CD4-positive, alpha-beta T cell treated with Interleukin-1 beta for 1 hour (primary cell): ENCODE results near the gene KLHL40.
A peak's percentile ranks its signal among the peaks of the same experiment; 100 is the strongest.

Experiments
- DNase-seq, 2 donors: peaks; one replicate each; pipeline ENCODE4 v3.0.0-alpha.2; 2020 to 2022

The KLHL40 gene, protein sequence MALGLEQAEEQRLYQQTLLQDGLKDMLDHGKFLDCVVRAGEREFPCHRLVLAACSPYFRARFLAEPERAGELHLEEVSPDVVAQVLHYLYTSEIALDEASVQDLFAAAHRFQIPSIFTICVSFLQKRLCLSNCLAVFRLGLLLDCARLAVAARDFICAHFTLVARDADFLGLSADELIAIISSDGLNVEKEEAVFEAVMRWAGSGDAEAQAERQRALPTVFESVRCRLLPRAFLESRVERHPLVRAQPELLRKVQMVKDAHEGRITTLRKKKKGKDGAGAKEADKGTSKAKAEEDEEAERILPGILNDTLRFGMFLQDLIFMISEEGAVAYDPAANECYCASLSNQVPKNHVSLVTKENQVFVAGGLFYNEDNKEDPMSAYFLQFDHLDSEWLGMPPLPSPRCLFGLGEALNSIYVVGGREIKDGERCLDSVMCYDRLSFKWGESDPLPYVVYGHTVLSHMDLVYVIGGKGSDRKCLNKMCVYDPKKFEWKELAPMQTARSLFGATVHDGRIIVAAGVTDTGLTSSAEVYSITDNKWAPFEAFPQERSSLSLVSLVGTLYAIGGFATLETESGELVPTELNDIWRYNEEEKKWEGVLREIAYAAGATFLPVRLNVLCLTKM

DNA sequence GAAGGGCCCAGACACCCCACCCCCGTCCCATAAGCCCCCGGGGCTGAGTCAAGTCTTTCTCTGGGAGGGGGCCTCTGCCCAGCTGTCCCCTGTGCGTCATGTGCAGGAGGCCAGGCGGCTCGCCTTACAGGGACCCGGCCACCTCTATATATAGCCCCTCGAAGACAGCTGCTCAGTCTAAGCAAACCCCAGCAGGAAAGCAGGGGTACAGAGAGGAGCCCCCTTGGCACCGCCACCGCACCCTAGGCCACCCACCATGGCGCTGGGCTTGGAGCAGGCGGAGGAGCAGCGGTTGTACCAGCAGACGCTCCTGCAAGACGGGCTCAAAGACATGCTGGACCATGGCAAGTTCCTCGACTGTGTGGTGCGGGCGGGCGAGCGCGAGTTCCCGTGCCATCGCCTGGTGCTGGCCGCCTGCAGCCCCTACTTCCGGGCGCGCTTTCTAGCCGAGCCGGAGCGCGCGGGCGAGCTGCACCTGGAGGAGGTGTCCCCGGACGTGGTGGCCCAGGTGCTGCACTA lies at the start of gene KLHL40:
TSS of gene KLHL40 (plus strand) at position 175 of the 519 bp plus-strand sequence. CDS start at position 257, 82 bp downstream.
- no peak for DNase-seq

DNA sequence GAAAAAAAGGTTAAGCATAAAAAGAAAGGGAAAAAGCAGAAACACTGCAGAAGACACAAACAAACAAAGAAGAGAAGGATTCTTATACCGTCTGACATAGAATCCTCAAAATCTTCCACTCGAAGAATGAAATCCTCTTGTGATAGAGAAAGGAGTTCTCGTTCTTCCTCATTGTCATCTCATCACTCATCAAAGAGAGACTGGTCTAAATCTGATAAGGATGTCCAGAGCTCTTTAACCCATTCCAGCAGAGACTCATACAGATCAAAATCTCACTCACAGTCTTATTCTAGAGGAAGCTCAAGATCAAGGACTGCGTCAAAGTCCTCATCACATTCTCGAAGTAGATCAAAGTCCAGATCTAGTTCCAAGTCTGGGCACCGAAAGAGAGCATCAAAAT lies 48.3 kb upstream of the KLHL40 start:
- DNase-seq, result no peak

DNA sequence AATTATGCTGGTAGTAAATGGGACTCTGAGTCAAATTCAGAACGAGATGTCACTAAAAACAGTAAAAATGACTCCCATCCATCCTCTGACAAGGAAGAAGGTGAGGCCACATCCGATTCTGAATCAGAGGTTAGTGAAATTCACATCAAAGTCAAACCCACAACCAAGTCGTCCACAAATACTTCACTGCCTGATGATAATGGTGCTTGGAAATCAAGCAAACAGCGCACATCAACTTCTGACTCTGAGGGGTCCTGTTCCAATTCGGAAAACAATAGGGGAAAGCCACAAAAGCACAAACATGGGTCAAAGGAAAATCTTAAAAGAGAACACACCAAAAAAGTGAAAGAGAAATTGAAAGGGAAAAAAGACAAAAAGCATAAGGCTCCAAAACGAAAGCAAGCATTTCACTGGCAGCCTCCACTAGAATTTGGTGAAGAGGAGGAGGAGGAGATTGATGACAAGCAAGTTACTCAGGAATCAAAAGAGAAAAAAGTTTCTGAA lies 46.9 kb upstream of the KLHL40 start:
- peak in 1 of 2 donors; percentile 62 for DNase-seq

DNA sequence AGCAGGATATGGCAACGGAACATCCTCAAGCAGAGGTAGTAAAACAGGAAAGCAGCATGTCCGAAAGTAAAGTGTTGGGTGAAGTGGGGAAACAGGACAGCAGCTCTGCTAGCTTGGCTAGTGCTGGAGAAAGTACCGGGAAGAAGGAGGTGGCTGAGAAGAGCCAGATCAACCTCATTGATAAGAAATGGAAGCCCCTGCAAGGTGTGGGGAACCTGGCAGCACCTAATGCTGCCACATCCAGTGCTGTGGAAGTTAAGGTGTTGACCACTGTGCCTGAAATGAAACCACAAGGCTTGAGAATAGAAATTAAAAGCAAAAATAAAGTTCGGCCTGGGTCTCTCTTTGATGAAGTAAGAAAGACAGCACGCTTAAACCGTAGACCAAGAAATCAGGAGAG lies 46.1 kb upstream of the KLHL40 start:
- DNase-seq, result peak in 1 of 2 donors; percentile 17

DNA sequence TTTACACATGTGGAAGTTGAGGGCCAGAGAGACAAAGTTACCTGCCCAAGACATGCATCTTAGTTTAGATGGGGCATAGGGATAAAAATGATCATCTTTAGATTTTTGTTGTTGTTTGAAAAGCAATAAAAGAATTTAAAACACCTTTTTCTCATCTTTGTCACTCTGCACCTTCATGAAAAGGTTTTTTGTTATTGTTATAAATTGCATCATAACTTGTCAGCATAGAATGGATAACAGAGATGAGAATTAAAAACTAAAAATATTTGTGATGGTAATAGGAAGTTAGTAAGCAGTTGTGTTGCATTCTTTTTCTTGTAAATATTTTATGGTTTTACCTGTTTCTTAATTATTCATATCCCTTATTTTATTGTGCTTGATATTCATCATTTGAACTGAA lies 45.2 kb upstream of the KLHL40 start:
- DNase-seq, result no peak

DNA sequence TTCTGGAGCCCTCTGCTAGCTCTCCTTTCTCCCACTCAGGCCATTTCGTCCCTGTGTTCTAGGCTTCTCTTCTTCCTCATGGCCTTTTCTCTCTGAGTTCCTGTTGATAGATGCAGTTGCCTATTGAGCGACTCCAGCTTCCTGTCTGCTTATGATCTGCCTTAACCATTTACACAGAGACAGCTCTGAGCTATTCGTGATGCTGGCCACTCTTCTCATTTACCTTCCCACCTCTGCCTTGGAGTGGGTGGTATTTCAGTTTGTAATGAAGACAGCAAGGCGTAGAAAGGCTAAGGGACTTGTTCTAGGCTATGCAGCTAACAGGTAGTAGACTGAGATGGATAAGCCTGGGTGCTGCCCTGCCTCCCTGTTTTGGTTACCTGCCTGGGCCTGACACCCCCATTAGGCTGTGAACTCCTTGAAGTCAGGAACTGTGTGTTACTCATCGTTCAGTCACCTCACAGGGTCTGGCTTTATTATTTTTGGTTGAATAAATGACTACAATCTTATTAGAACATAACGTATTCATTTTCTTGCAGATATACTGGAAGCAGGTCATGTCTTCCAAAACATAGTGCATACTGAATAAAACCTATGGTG lies 44.5 kb upstream of the KLHL40 start:
- DNase-seq, result no peak

DNA sequence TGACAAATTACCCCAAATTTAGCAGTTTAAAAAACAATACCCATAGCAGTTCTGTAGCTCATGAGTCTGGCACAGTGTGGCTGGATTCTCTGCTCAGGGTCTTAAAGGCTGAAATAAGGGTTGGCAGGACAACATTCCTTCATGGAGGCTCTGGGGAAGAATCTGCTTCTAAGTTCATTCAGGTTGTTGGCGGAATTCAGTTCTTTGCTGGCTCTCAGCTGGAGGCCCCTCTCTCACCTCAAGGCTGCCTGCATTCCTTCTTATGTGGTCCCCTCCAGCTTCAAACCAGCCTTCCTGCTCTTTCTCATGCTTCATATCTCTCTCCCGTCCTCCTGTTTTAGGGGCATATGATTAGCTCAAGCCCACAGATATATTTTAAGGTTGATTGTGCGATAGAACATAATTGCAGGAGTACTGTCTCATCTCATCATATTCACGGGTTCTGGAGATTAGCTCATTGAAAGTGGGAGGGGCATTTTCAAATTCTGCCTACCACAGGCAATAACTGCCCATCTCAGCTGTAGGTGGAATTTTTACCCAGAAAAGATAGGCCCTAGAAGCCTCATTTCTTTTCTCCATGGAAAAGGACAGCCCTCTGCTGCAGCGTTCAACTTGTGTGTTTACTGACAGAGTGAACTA lies 37.4 kb upstream of the KLHL40 start:
- no peak for DNase-seq

DNA sequence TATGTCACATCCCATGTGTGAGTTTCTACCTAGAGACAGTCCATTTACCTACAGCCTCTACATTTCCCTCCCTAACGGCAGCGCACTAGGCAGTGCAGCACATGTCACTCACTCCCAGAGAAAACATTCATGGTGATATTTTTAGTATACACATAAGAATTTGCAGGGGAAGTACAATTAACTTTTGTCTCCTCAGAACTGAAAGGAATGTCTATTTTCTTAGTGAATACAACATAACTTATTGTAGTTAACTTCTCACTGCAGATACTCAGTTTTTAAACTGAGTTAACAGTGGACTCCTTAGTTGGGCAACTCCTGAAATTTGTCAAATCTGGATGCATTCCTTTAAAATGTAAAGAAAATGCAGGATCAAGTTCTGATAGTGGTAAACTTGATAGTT lies 36.3 kb upstream of the KLHL40 start:
- no peak for DNase-seq

DNA sequence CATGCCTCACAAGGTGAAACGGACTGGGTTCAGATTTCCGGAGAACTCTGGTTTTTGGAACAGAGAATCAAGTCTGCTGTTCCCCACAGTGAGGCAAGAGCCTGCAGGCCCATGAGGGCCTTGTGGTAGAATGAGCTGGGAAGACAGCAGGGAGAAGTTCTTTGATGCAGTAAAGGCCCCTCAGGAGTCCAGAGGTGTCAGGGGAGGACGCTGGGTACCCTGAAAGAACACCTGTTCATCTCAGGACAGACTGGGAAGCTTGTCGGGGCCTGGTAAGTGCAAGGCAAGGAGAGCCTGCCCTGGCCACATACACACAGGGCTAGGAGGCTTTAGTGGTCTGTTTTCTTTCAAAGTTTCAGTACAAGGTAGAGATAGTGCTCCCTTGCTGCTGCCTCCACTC lies 35.6 kb upstream of the KLHL40 start:
- no peak for DNase-seq

DNA sequence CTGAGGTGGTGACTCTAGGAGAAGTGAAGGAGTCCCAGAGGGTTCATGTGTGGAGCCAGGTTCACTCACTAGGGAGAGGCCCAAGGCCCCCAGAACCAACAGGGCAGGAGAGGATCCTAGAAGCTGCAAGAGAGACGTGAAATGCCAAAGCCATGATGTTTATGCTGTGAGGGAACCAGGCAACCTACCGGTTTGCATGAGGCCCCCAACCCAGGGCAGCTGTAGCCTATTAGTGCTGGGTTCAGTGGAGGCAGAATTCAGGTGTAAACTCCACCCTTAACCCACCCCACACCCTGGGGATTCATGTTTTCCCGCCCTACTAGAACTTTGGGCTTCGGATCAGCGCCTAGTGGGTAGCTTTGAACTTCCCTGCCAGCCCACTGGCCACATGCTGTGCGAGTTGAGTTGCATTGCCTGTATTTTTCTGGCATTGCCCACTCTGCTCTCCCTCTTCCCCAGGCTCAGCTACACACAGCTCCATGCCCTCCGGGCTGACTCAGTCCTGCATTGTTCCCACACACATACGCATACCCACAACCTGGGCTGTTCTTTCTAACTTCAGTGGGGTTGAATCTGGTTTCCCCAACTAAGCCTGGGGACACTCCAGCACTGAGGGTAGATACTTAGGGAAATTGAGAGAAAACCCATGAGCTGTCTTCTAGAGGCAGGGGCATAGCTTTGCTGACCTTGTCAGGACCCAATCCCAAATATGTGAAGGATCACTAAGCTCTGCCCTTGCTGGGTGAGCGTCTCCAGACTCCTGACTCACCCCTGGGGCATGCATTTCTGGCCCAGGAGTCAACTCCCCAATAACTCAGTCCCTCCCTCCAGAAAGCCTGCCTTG lies 33.9 kb upstream of the KLHL40 start:
- no peak for DNase-seq

DNA sequence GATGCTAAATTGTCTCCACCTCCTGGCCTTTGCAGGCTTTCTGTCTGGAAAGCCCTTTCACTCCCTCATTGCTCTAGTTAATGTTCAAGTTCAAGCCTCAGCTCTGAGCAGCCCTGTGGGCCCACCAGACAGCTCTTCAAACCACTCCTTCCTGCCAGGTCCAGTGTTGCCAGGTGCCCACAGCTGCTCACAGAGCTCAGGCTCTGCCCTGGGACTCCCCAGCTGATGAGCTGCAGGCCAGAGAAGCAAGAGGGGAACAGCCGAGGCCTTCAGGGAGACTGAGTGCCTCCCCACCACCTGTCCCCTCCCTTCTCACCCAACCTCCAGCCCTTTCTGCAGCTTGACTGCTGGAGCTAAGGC lies 33.1 kb upstream of the KLHL40 start:
- no peak for DNase-seq

DNA sequence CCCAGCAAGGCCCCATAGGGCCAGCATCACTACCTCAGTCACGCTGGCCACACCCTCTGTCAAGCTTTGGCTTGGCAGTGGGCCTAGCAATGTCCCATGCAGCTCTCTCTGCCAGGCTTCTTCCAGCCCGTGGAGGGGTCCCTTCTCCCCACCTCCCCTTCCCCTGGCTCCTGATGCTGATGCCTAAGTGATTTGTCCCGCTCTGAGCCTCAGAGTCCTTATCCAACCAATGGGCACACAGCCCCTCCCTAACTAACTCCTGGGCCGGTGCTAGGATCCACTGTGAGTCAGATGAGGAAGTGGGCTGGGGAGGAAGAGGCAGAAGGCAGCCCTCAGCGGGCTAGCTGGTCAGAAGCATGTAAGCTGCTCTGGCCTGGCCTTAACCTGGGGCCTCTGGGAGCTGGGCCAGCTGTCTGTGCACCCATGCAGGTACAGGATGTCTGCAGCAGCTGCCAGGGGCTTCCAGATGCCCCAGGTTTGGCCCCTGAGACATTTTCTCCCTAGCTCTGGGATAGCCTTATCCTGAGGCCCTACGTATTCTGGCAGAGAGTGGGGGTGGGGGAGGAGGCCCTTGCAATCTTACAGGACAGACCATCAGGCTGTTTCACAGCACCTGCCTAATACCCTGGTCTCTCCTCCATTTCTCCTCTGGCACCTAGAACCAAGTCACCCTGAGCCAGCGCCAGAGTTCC lies 32.6 kb upstream of the KLHL40 start:
- peak in 1 of 2 donors; percentile 56 for DNase-seq

DNA sequence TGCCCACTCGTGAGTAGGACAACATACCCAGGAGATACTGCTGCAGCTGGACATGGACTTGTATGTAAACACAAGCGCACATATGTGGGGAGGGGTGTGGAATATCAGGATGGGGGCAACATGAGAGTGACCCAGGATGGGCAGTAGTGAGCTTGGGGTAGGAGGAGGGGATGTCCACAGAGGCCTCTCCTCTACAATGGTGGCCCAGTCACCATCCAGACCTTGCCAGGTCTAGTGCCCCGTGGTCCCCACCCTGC lies 32.1 kb upstream of the KLHL40 start:
- DNase-seq, result no peak

DNA sequence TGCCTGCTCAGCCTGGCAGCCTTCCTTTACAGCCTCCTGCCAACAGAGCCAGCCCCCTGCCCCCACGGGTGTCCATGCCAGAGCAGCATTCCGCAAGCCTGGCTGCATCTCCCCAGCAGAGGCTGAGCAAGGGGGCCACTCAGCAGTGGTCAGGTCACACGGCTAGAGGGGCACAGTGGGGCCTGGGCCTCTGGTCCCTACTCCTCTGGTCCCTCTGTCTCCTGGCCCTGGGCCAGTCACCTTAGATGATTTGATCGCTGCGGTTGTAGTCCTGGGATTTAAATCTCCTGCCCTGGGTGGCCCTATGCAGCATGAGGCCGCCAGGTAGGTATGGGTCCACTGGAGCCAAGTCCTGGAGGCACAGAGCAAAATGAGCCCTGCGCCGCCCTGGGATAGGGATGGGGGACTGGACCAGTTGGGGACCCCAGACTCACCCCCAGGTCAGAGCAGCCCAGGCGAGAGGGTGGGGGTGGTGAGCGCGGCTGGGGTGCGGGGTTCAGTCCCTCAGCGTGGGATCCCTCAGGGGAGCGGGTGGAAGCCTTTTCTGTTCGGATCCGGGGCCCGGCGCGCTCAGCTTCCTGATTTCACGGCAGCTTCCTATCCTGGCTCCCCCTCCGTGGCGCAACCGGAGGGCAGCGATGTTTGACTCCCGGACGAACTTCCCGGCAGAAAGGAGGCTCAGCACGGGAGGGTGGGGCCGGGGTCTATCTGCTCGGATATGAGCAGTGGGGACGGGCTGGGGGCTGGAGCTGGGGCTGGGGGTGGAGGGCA lies 31.6 kb upstream of the KLHL40 start, which contains the start of gene ZBTB47:
TSS of gene ZBTB47 (plus strand) at position 138 of the 771 bp plus-strand sequence. CDS start 4,659 bp downstream, outside the sequence.
- DNase-seq, result peak in 1 of 2 donors; percentile 4

DNA sequence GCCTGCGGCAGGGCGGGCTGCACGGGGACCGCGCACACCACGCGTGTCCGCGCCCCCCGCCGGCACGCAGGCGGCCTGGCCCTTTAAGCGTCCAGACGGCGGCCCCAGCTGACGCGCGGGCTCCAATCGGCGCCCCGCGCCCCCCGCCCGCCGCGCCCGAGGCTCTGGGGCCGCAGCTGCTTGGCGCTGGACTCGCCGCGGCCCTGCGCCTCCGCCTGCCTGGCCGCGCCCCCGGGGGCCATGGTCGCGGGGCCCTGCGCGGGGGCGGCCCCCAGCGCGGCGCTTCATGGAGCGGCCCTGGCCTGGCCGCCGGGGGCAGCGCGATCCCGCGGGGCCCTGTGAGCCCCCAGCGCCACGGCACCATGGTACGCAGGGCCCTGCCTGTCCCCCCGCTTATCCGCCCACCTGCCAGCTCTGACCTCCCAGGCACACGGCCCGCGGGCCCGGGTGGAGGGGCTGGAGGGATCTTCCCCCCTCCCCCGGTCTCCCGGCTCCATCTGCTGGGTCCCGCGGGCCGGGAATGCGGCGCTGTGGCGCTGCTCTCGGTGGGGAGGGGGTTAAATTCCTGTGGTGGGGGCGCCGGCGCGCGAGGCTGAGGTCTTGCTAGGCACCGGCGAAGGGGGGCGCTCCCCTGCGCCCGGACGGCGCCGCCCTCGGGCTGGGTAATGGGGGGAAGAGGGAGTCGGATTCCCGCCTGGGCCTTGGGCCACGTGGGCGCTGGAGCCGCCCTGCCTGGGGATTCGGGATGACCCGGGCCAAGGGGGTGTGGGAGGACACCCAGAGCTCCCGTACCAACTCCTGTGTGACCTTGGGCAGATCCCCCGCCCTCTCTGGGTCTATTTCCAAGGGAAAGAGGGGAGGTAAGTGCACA lies 30.8 kb upstream of the KLHL40 start:
- DNase-seq, result peak in 1 of 2 donors; percentile 5

DNA sequence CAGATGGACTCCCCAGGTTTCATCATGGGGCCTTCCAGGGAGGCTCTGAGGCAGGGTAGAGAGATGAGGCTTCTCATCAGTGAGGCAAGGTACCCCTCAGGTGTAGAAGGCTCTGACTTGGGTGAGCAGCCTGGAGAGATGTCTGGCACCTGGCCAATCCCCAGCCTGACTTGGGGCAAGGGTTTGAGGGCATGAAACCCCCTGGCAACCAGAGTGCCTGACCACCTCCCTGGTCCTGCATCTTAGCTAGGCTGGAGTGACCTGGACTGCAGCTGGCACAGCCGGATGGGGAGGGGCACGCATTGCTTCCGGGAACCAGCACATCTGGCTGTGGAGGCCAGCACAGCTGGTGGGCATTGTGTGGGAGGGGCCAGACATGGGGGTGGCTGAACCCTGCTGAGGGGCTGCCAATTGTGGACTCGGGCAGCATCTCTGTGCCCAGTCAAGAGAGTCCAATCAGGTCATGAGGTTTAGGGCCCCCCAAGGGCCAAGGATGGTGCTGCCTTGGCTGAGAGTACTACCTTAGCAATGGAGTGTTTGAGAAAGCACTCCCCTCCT lies 29.9 kb upstream of the KLHL40 start:
- DNase-seq, result peak in 1 of 2 donors; percentile 6

DNA sequence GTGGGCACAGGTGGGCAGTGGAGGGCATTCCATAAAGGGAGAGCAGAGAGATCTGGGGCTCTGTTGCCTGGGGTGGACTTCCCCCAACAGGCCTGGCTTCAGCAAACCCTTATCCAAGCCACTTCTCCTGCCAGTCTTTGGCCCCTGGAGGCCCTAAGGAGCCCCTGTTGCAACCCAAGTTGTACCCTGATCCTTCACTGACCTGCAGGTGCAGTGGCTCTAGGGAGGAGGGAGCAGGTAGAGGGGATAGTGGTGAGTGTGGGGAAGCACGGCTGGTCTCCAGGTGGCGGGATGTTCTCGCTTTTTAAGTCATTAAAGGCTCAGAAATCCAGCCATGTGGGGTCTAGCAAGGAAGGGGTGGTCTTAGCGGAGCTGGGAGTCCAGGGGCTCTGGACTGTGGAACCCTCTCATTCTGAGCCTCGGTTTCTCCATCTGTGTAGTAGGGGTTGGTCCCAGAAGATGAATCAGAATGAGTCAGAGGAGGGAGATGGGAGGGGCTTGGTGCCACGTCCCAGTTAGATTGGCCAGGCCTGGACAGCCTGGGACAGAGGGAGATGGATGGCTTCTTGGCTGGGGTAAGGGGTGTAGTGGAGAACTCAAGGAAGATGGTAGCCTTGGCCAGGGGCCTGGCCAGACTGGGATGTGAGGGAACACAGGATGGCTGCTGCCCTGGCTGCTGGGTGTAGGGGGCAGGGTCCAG lies 29.2 kb upstream of the KLHL40 start:
- DNase-seq, result no peak

DNA sequence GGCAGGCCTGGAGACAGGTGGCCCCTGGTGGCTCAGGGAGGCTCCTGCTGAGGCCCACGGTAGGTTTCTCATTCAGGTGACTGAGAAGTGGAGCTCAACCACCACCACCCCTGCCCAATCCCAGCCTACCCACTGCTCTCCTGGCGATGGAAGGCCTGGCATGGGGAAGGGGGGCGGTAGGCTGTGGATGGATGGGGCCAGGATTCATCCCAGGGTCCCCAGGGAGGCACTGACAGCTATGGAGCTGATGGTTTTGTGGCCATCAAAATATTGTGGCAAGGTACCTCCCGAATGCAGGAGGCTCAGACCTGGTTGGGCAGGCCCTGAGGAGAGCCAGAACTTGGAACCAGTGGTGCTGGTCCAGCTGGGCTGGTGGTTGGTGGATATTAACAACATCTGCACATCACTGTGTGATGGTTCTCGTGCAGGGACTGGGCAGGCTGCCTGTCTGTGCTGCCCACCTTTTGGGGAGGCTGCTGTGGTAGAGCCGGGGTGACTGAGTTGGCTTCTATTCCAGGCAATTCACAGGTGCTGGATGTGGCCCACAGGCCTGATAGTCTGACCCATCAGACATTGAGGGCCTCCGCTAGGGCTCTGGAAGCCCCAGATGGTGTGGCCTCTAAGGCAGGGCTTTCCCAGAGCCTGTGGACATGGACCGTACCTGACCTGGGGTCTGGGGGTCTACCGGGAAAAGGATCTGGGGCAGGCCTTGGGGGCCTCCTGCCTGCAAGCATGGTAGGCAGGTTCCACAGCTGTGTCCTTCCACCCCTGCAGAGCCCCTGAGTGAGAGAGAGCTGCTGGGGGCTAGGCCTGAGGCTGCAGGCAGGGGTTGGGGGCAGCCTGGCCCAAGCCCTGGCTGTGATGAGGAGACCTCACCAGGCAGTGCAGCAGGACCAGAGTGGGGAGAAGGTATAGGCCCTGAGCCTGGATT lies 28.4 kb upstream of the KLHL40 start:
- DNase-seq, result no peak
